Natural killer cell (primary cell): ENCODE data around the gene ANKRD60. TPM values are rescaled to one million over a fixed set of nuclear protein-coding genes. Genes with fewer than 3 reads are reported as not detected.

Source experiments
- ATAC-seq, 3 donors: fragments of 150-1000 bp in 2 of 3; fragments of 200-7000 bp in 1 of 3; cut with Tn5 transposase; 1 replicate in 1 of 3; 2 replicates in 2 of 3; pipeline ENCODE4 v1.10.0; 2021; ENCODE audit warnings: mild to moderate bottlenecking in 2 of 3, moderate library complexity in 2 of 3
- DNase-seq, 2 donors: peaks; one replicate each; pipeline versions ENCODE4 v3.0.0 to v3.0.0-alpha.2; 2013 to 2021; ENCODE audit warnings: mixed read lengths in 1 of 2
- H3K27ac ChIP-seq: one replicate; pipeline ENCODE4 v1.5.1; 2013; ENCODE audit warnings: mild to moderate bottlenecking, low read length
- H3K27me3 ChIP-seq: one replicate; pipeline ENCODE4 v1.6.1; 2013; ENCODE audit warnings: low read length; ENCODE audit not compliant: control insufficient read depth, insufficient read depth
- H3K36me3 ChIP-seq: one replicate; pipeline ENCODE4 v1.6.1; 2013; ENCODE audit warnings: low read length; ENCODE audit not compliant: control insufficient read depth, insufficient read depth
- H3K4me1 ChIP-seq: one replicate; pipeline ENCODE4 v1.6.1; 2013; ENCODE audit warnings: low read length; ENCODE audit not compliant: control insufficient read depth, insufficient read depth
- H3K4me3 ChIP-seq: one replicate; pipeline ENCODE4 v1.5.1; 2013; ENCODE audit warnings: low read length
- H3K9me3 ChIP-seq: one replicate; pipeline ENCODE4 v1.6.1; 2013; ENCODE audit warnings: low read length; ENCODE audit not compliant: control insufficient read depth, insufficient read depth
- H3K27ac Mint-ChIP-seq, 2 donors: one replicate each; pipeline ENCODE4 v1.8.0; 2022; ENCODE audit warnings: mild to moderate bottlenecking in 2 of 2, mixed read lengths in 2 of 2, moderate library complexity in 1 of 2
- H3K27me3 Mint-ChIP-seq, 2 donors: one replicate each; pipeline ENCODE4 v1.8.0; 2022; ENCODE audit warnings: low read depth in 2 of 2, mixed read lengths in 2 of 2
- H3K36me3 Mint-ChIP-seq: one replicate; pipeline ENCODE4 v1.8.0; 2022; ENCODE audit warnings: mixed read lengths
- H3K4me1 Mint-ChIP-seq, 2 donors: one replicate each; pipeline ENCODE4 v1.8.0; 2022; ENCODE audit warnings: mixed read lengths in 2 of 2
- H3K4me3 Mint-ChIP-seq: one replicate; pipeline ENCODE4 v1.8.0; 2022; ENCODE audit warnings: mild to moderate bottlenecking, moderate library complexity, mixed read lengths
- H3K9me3 Mint-ChIP-seq, 2 donors: one replicate each; pipeline ENCODE4 v1.8.0; 2022; ENCODE audit warnings: mixed read lengths in 2 of 2
- WGBS: methylation state at CpG from one replicate; pipeline ENCODE4 v1.1.7; 2013; ENCODE audit warnings: missing lambda C conversion rate; ENCODE audit not compliant: insufficient coverage; 5-methylcytosine and 5-hydroxymethylcytosine counted together
- intact Hi-C: fragments of 100-400 bp; cut with micrococcal nuclease; formaldehyde crosslinking; loops from one replicate; pipeline ENCODE4 v1.14.2; 2022
- total RNA-seq, 4 donors: library from RNA; stranded (reverse); fragments of 120-200 nt in 1 of 4; gene quantifications; one replicate each; pipeline versions ENCODE4 v1.2.3 to v1.2.4, GENCODE V29; 2013 to 2022
- TF ChIP-seq, protein P1 (sequence below): fragments of 200-600 bp; IDR thresholded peaks from one replicate; pipeline ENCODE4 v1.8.0; 2022; ENCODE audit warnings: antibody characterized with exemption

Gene ANKRD60
- total RNA-seq, 3 donors from 2014 or later (not counting 1 experiment from before 2014, with no cell fraction given) = not detected

DNA sequence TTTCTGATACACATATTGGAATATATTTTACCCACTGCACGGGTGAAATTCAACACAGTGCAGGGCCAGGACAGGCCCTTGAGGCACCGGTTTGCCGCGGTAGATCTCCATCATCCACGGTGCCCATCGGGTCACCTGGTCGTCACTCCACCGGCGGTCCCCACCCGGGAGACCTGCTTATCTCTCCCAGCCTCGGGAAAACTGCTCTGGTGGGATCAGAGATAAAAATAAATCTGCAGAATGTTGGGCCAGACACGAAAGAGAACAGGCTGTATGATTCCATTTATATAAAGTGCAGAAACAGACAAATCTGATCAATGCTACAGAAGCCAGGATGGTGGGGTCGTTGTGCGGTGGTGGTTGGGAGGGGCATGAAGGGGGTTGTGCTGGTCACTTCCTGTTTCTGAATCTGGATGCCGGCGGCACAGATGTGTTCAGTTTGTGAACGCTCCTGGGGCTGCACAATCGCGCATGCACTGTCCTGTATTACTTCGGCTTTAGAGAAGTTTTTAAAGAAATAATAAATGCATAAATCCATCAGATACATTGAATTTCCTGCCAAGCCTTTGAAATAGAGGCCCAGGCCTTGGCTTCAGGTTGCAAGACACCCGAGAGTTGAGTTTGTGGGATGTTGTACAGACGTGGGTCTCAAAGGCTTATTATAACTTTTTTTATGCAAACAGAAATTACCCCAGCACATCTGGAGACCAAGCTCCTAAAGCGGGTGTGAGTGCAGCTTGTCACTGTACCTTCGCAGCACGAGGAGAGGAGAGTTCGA, 54.3 kb downstream of the ANKRD60 start:
- H3K4me1 ChIP-seq = peaks cover 5% of the 10 kb centered on the region
- Mint-ChIP-seq H3K4me3 (no peak overlapping the region), H3K27ac (no peak overlapping the region), H3K27me3 (peaks cover 9 to 16% of the 10 kb centered on the region in 2 donors), H3K36me3 (no peaks in the 10 kb centered on the region), H3K4me1 (peaks cover 5 to 7% of the 10 kb centered on the region in 2 donors), H3K9me3 (no peaks in the 10 kb centered on the region)
- no peaks in the 10 kb centered on the region for H3K27me3 ChIP-seq
- no peak overlapping the region for H3K4me3 ChIP-seq
- TF ChIP-seq, protein P1, sequence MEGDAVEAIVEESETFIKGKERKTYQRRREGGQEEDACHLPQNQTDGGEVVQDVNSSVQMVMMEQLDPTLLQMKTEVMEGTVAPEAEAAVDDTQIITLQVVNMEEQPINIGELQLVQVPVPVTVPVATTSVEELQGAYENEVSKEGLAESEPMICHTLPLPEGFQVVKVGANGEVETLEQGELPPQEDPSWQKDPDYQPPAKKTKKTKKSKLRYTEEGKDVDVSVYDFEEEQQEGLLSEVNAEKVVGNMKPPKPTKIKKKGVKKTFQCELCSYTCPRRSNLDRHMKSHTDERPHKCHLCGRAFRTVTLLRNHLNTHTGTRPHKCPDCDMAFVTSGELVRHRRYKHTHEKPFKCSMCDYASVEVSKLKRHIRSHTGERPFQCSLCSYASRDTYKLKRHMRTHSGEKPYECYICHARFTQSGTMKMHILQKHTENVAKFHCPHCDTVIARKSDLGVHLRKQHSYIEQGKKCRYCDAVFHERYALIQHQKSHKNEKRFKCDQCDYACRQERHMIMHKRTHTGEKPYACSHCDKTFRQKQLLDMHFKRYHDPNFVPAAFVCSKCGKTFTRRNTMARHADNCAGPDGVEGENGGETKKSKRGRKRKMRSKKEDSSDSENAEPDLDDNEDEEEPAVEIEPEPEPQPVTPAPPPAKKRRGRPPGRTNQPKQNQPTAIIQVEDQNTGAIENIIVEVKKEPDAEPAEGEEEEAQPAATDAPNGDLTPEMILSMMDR = no peak
- intact Hi-C loops = loop anchor here (10.0 kb wide), 1 partner anchor 519 kb away; no protein-coding TSS in a partner anchor
- H3K9me3 ChIP-seq = no peaks in the 10 kb centered on the region
- 39% methylated on average over 24 of the region's 26 CpGs for WGBS
- no peak overlapping the region for H3K27ac ChIP-seq
- no peaks in the 10 kb centered on the region for H3K36me3 ChIP-seq
- DNase-seq = no peak
- ATAC-seq = no peak

DNA sequence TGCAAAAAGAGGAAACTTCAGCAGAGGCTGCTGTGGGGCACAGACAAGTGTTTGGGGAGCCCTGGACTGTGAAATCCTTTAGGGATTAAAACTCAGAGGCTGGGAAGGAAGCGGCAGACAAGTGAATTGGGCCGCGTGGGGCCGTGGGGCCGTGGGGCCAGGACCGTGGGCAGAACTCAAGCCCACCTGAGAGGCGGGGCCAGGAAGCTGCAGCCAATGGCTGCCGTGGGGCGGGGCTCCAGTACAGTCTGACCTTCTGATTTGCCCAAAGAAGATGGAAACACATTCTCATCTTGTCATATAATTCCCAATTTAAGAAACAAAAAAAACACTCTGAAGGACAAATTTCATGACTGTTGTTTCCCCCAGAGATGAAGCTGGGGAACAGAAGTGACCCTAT, 55.4 kb downstream of the ANKRD60 start:
- DNase-seq = no peak
- intact Hi-C loops = loop anchor here (10.0 kb wide), 1 partner anchor 518 kb away; no protein-coding TSS in a partner anchor

DNA sequence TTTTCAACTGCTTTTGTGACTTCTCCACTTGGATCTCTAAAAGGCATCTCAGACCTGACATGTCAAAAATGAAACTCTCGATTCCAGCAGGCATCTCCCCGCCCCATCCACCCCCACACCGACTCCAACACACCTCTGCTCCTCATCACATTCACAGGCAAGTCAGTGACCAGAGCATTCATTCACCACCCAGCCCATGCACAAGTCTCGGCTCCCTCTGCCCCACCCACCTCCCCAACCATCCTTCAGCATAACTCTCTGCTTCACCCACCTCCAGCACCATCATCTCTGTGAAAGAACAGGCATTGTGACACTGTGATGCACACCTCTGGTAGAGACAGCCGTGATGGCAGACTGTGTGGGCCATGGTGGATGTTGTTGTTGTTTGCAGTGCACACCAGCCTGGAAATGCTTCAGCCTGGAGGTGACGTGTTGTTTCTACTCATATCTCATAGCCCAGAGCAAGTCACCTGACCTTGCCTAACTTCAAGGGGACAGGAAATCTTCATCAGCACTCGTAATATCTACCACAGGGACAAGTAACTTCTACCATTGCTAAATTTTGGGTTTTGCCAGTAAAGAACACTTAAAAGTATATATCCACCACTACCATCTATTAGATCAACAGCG, 56.5 kb downstream of the ANKRD60 start:
- TF ChIP-seq, protein P1 = no peak
- no peaks in the 10 kb centered on the region for H3K9me3 Mint-ChIP-seq
- no peak for DNase-seq
- no peak overlapping the region for H3K4me3 Mint-ChIP-seq
- ATAC-seq = no peak
- no peaks in the 10 kb centered on the region for H3K27me3 ChIP-seq
- H3K36me3 ChIP-seq = no peaks in the 10 kb centered on the region
- H3K27ac Mint-ChIP-seq = no peak overlapping the region
- WGBS = 78% methylated on average over 8 of the region's 8 CpGs
- intact Hi-C loops = loop anchor here (10.0 kb wide), 1 partner anchor 517 kb away; no protein-coding TSS in a partner anchor
- H3K4me1 Mint-ChIP-seq = peaks cover 5 to 7% of the 10 kb centered on the region in 2 donors
- peaks cover 8 to 22% of the 10 kb centered on the region in 2 donors for H3K27me3 Mint-ChIP-seq
- peaks cover 4% of the 10 kb centered on the region for H3K4me1 ChIP-seq
- H3K27ac ChIP-seq = no peak overlapping the region
- H3K9me3 ChIP-seq = no peaks in the 10 kb centered on the region
- no peak overlapping the region for H3K4me3 ChIP-seq
- no peaks in the 10 kb centered on the region for H3K36me3 Mint-ChIP-seq

More for the DNA sequence above, 55.4 kb downstream of the ANKRD60 start:
- WGBS = 90% methylated on average over 9 of the region's 9 CpGs
- ATAC-seq = no peak
- Mint-ChIP-seq H3K9me3 (no peaks in the 10 kb centered on the region), H3K27ac (no peak overlapping the region), H3K4me1 (peaks cover 5 to 7% of the 10 kb centered on the region in 2 donors), H3K4me3 (no peak overlapping the region), H3K36me3 (no peaks in the 10 kb centered on the region), H3K27me3 (peaks cover 8 to 21% of the 10 kb centered on the region in 2 donors)
- H3K27me3 ChIP-seq = no peaks in the 10 kb centered on the region
- H3K9me3 ChIP-seq = no peaks in the 10 kb centered on the region
- H3K36me3 ChIP-seq = no peaks in the 10 kb centered on the region
- no peak overlapping the region for H3K4me3 ChIP-seq
- TF ChIP-seq, protein P1 = no peak
- no peak overlapping the region for H3K27ac ChIP-seq
- peaks cover 4% of the 10 kb centered on the region for H3K4me1 ChIP-seq
